Measurements from ENCODE around the gene KEL. TPM values are rescaled to one million over a fixed set of nuclear protein-coding genes. Genes with fewer than 3 reads are reported as not detected.
A peak's percentile ranks its signal among the peaks of the same experiment; 100 is the strongest.

Gene KEL
- total RNA-seq, 4 donors from 2014 or later = 0.29 to 2.0 (median 0.49) TPM

DNA sequence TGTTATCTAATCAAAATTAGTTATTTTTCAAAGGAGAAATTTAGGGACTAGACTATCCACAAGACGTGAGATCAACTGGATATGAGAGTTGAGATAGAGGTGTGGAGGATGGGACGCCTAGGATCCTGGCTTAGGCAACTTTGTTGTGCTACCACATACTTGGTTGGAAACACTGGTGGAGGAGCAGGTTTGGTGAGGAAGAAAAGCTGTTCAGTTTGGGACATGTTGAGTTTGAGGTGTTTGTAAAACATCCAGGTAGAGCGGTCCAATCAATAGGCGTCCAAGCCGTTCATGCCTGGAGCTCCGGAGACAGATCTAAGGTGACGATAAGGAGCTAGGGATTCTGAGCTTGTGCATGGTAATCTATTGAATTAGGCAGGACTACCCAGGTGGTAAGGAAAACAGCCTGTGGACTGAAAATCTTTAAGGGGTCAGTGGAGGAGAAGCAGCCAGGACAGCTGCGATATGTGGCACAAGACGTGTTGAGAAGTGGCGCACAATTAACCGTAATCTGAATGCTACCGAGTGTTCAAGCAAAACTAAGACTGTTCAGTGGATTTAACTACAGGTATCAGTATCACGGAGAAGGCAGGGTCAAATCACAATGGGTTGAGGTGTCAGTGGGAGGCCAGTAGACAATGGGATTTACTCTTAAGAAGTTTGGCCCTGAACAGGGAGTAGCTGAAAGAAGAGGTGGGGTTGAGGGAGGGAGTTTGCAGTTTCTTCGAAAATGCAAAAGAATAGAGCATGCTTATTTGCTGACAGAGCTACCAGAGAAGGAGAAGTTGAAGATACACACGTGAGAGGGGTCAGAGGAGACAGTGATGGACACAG, 60.5 kb downstream of the KEL start:
- intact Hi-C loops (cut with DNase I) = no loop called here
- Histone ChIP-seq H3K4me3 (replicated peaks in 1 of 3) (no peak overlapping the region), H3K27ac (no peak overlapping the region), H3K27me3 (no peaks in the 10 kb centered on the region), H3K36me3 (no peaks in the 10 kb centered on the region), H3K4me1 (peaks cover 0 to 12% of the 10 kb centered on the region in 2 donors), H3K9me3 (no peaks in the 10 kb centered on the region)
- no peak for DNase-seq
- WGBS, 2 donors = 81 to 89% methylated on average over 15 of the region's 15 CpGs
- TF ChIP-seq POLR2A (IDR thresholded peaks at IDR 0.05) = no peak
- TF ChIP-seq, protein P1, sequence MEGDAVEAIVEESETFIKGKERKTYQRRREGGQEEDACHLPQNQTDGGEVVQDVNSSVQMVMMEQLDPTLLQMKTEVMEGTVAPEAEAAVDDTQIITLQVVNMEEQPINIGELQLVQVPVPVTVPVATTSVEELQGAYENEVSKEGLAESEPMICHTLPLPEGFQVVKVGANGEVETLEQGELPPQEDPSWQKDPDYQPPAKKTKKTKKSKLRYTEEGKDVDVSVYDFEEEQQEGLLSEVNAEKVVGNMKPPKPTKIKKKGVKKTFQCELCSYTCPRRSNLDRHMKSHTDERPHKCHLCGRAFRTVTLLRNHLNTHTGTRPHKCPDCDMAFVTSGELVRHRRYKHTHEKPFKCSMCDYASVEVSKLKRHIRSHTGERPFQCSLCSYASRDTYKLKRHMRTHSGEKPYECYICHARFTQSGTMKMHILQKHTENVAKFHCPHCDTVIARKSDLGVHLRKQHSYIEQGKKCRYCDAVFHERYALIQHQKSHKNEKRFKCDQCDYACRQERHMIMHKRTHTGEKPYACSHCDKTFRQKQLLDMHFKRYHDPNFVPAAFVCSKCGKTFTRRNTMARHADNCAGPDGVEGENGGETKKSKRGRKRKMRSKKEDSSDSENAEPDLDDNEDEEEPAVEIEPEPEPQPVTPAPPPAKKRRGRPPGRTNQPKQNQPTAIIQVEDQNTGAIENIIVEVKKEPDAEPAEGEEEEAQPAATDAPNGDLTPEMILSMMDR (IDR thresholded peaks at IDR 0.05) = no peak

DNA sequence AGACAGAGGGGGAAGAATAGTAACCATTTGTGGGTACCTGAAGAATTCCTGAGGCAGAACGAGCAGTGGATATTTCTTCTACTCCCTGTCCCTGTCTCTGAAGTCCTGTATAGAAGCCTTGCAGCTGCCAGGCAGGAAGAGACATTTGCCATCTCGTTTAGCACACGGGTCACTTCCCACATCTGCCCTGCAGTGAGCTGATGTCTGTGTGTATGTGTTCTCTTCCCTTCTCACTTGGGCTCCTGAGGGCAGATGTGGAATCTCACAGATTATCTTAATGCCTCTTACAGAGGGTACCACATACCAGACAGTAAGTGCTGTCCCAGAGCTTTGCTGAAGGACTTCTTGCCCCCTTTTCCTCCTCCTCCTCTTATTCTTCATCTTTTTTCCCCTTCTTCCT, 62.5 kb downstream of the KEL start:
- H3K9me3 ChIP-seq = no peaks in the 10 kb centered on the region
- intact Hi-C loops (cut with DNase I) = no loop called here
- H3K4me1 ChIP-seq = peaks cover 0 to 12% of the 10 kb centered on the region in 2 donors
- no peak for DNase-seq
- WGBS, 2 donors = 53 to 69% methylated on average over 3 of the region's 3 CpGs
- no peaks in the 10 kb centered on the region for H3K27me3 ChIP-seq
- H3K36me3 ChIP-seq = no peaks in the 10 kb centered on the region
- no peak overlapping the region for H3K4me3 ChIP-seq (replicated peaks in 1 of 3)
- TF ChIP-seq, protein P1 (IDR thresholded peaks at IDR 0.05) = no peak
- no peak for TF ChIP-seq POLR2A (IDR thresholded peaks at IDR 0.05)
- no peak overlapping the region for H3K27ac ChIP-seq

DNA sequence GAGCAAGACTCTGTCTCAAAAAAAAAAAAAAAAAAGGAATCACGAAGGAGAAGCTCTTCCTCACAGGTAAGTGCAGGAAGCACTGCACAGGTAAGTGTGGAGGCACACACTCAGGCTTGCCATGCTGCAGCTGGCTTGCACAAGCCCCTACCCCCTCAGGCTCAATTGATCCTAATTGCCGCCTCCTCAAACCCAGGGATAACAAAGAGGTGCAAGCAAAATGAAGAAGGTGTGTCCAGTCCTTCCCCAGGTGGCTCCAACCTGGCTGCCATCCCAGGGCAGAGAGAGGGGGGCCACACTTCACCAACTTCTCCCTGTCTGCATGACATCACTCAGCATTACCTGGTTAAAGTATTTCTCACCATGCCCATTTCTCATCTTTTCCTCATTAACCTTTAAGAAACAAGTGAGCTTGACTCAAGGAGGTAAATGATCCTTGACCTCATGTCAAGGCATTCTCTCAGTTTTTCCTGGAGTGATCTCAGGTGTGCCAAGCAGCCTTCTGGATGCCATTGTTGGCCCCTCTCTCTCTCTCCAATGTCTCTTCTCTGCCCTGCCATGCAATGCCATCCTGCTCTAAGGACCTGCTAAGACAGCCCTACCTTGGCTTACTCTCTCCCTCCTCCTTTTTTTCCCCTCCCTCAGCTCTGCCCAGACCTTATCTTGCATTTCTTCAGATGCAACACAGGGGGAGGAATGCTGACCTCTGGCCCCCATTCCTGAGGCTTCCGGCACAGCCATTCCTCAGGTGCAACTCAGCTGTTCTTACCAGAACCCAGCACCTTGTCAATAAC, 63.6 kb downstream of the KEL start:
- H3K4me3 ChIP-seq (replicated peaks in 1 of 3) = no peak overlapping the region
- no peak for TF ChIP-seq POLR2A (IDR thresholded peaks at IDR 0.05)
- TF ChIP-seq, protein P1 (IDR thresholded peaks at IDR 0.05) = no peak
- H3K27ac ChIP-seq = no peak overlapping the region
- peaks cover 0 to 12% of the 10 kb centered on the region in 2 donors for H3K4me1 ChIP-seq
- H3K36me3 ChIP-seq = no peaks in the 10 kb centered on the region
- intact Hi-C loops (cut with DNase I) = no loop called here
- peak; percentile 80 to 82 for DNase-seq
- no peaks in the 10 kb centered on the region for H3K9me3 ChIP-seq
- H3K27me3 ChIP-seq = no peaks in the 10 kb centered on the region
- WGBS, 2 donors = 29 to 37% methylated on average over 3 of the region's 3 CpGs

DNA sequence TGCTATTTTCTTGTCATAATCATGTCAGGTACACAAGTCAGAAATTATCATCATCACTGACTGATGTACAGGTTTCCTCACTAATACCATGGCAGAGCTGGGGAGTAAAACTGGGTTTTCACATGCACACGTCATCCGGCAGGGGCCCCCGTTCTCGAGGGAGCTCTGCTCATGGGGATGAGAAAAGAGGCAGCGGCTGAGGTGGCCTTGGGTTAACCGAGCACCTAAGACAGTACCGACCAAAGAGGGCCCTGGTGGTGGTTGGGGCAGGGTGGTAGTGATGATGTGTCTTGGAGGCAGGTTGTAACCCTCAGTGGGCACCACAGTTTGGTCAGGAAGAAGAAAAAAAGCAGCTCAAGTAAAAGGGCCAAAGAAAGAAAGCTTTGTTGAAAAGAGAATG, 64.5 kb downstream of the KEL start:
- no peak for DNase-seq
- H3K4me1 ChIP-seq = peaks cover 0 to 12% of the 10 kb centered on the region in 2 donors
- no peak overlapping the region for H3K27ac ChIP-seq
- WGBS, 2 donors = 93 to 95% methylated on average over 7 of the region's 7 CpGs
- TF ChIP-seq, protein P1 (IDR thresholded peaks at IDR 0.05) = no peak
- TF ChIP-seq POLR2A (IDR thresholded peaks at IDR 0.05) = no peak
- no peaks in the 10 kb centered on the region for H3K36me3 ChIP-seq
- no peaks in the 10 kb centered on the region for H3K27me3 ChIP-seq
- no peak overlapping the region for H3K4me3 ChIP-seq (replicated peaks in 1 of 3)
- intact Hi-C loops (cut with DNase I) = no loop called here
- no peaks in the 10 kb centered on the region for H3K9me3 ChIP-seq

Measured in thyroid gland (tissue), 4 donors.